Ishikawa (cell line): ENCODE data around the gene ASAP2.

Experiments used
- CEBPB ChIP-seq: IDR thresholded peaks from 2 replicates; pipeline ENCODE4 v1.6.1; 2012
- CREB1 ChIP-seq: IDR thresholded peaks from 2 replicates; pipeline ENCODE4 v1.6.1; 2012; ENCODE audit warnings: low read depth
- EGR1 ChIP-seq: IDR thresholded peaks from 2 replicates; pipeline ENCODE4 v1.6.1; 2012
- EP300 ChIP-seq: IDR thresholded peaks from 2 replicates; pipeline ENCODE4 v1.6.1; 2012; ENCODE audit warnings: borderline replicate concordance
- FOXM1 ChIP-seq: IDR thresholded peaks from 2 replicates; pipeline ENCODE4 v1.6.1; 2012; ENCODE audit warnings: low read depth, borderline replicate concordance
- NFIC ChIP-seq: IDR thresholded peaks from 2 replicates; pipeline ENCODE4 v1.6.1; 2012
- TAF1 ChIP-seq: IDR thresholded peaks from 2 replicates; pipeline ENCODE4 v1.6.1; 2012; ENCODE audit warnings: low read depth, mild to moderate bottlenecking
- TCF12 ChIP-seq: IDR thresholded peaks from 2 replicates; pipeline ENCODE4 v1.6.1; 2012; ENCODE audit warnings: low read depth
- TEAD4 ChIP-seq: IDR thresholded peaks from 2 replicates; pipeline ENCODE4 v1.6.1; 2012
- YY1 ChIP-seq: IDR thresholded peaks from 2 replicates; pipeline ENCODE4 v1.6.1; 2012; ENCODE audit warnings: low read depth
- ZBTB7A ChIP-seq: IDR thresholded peaks from 2 replicates; pipeline ENCODE4 v1.6.1; 2012; ENCODE audit warnings: low read depth
- TF ChIP-seq, protein P1 (sequence below): IDR thresholded peaks from 2 replicates; pipeline ENCODE4 v1.6.1; 2012
- TF ChIP-seq, protein P2 (sequence below): IDR thresholded peaks from 2 replicates; pipeline ENCODE4 v1.6.1; 2012
- TF ChIP-seq, protein P3 (sequence below): IDR thresholded peaks from 2 replicates; pipeline ENCODE4 v1.6.1; 2012; ENCODE audit warnings: low read depth, mild to moderate bottlenecking

DNA sequence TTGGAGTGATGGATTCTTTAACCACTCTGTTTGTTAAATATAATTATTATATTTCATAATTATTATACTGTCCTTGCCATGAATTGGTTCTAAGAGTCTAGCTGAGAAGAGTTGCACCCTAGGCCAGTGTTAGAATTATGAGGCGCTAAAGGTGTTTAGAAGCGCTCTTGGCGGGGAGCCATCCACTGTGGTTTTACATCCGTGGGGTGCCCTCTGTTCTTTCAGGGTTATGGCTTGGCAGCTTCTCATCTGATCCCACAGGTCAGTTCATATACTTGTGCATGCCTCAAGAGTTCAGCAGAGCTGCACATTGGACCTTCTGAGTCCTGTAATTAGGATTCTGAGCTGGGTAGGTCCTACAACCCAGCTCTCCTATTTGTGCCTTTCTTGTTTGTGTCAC, 9.1 kb downstream of the ASAP2 start:
- TF ChIP-seq FOXM1 (no peak), TCF12 (peak; percentile 37), TAF1 (no peak), YY1 (no peak), CEBPB (no peak), EP300 (peak; percentile 33; the same call in 1 of the 2 replicates), NFIC (peak; percentile 91), EGR1 (no peak), CREB1 (no peak), TEAD4 (no peak), ZBTB7A (no peak)
- TF ChIP-seq, protein P1, sequence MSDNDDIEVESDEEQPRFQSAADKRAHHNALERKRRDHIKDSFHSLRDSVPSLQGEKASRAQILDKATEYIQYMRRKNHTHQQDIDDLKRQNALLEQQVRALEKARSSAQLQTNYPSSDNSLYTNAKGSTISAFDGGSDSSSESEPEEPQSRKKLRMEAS: no peak
- TF ChIP-seq, protein P2, sequence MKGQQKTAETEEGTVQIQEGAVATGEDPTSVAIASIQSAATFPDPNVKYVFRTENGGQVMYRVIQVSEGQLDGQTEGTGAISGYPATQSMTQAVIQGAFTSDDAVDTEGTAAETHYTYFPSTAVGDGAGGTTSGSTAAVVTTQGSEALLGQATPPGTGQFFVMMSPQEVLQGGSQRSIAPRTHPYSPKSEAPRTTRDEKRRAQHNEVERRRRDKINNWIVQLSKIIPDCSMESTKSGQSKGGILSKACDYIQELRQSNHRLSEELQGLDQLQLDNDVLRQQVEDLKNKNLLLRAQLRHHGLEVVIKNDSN: no peak
- TF ChIP-seq, protein P3, sequence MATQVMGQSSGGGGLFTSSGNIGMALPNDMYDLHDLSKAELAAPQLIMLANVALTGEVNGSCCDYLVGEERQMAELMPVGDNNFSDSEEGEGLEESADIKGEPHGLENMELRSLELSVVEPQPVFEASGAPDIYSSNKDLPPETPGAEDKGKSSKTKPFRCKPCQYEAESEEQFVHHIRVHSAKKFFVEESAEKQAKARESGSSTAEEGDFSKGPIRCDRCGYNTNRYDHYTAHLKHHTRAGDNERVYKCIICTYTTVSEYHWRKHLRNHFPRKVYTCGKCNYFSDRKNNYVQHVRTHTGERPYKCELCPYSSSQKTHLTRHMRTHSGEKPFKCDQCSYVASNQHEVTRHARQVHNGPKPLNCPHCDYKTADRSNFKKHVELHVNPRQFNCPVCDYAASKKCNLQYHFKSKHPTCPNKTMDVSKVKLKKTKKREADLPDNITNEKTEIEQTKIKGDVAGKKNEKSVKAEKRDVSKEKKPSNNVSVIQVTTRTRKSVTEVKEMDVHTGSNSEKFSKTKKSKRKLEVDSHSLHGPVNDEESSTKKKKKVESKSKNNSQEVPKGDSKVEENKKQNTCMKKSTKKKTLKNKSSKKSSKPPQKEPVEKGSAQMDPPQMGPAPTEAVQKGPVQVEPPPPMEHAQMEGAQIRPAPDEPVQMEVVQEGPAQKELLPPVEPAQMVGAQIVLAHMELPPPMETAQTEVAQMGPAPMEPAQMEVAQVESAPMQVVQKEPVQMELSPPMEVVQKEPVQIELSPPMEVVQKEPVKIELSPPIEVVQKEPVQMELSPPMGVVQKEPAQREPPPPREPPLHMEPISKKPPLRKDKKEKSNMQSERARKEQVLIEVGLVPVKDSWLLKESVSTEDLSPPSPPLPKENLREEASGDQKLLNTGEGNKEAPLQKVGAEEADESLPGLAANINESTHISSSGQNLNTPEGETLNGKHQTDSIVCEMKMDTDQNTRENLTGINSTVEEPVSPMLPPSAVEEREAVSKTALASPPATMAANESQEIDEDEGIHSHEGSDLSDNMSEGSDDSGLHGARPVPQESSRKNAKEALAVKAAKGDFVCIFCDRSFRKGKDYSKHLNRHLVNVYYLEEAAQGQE: no peak
